ENCODE measurements around the gene CISD1.
"Not testable (repeated sequence)": the region's sequence is repeated elsewhere in the genome, so short reads cannot be mapped to it uniquely, and the experiment has no call there.

DNA sequence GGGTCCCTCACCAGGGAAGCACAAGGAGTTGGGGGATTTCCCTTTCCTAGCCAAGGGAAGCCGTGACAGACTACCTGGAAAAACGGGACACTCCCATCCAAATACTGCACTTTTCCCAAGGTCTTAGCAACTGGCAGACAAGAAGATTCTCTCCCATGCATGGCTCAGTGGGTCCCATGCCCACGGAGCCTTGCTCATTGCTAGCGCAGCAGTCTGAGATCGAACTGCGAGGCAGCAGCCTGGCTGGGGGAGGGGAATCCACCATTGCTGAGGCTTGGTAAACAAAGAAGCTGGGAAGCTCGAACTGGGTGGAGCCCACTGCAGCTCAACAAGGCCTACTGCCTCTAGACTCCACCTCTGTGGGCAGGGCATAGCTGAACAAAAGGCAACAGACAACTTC is 39.1 kb upstream of the CISD1 start:
- TF ChIP-seq EP300 (conservative IDR thresholded peaks at IDR 0.05; ENCODE audit: poor library complexity, severe bottlenecking); EZH2 (IDR thresholded peaks at IDR 0.05; ENCODE audit: borderline replicate concordance, insufficient read depth, low read length, poor library complexity, severe bottlenecking); POLR2AphosphoS5 (IDR thresholded peaks at IDR 0.05); RAD21 (conservative IDR thresholded peaks at IDR 0.05); TAF1 (IDR thresholded peaks at IDR 0.05; ENCODE audit: low read depth): not testable (repeated sequence)
- TF ChIP-seq, protein P1, sequence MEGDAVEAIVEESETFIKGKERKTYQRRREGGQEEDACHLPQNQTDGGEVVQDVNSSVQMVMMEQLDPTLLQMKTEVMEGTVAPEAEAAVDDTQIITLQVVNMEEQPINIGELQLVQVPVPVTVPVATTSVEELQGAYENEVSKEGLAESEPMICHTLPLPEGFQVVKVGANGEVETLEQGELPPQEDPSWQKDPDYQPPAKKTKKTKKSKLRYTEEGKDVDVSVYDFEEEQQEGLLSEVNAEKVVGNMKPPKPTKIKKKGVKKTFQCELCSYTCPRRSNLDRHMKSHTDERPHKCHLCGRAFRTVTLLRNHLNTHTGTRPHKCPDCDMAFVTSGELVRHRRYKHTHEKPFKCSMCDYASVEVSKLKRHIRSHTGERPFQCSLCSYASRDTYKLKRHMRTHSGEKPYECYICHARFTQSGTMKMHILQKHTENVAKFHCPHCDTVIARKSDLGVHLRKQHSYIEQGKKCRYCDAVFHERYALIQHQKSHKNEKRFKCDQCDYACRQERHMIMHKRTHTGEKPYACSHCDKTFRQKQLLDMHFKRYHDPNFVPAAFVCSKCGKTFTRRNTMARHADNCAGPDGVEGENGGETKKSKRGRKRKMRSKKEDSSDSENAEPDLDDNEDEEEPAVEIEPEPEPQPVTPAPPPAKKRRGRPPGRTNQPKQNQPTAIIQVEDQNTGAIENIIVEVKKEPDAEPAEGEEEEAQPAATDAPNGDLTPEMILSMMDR (IDR thresholded peaks at IDR 0.05; ENCODE audit: poor library complexity, severe bottlenecking) = not testable (repeated sequence)

Measured in neural cell (in vitro differentiated cells).